ENCODE measurements around the gene FCN1.

FCN1 gene

GRCh38 chr9:134951461-134951860 is 33.7 kb upstream of the FCN1 start:
- DNase-seq: no peak

GRCh38 chr9:134950386-134951210 is 32.9 kb upstream of the FCN1 start:
- DNase-seq: no peak

- DNase-seq: no peak
Observed at GRCh38 chr9:134949681-134950385, 32.1 kb upstream of the FCN1 start.

GRCh38 chr9:134948149-134948548 is 30.4 kb upstream of the FCN1 start:
- no peak for DNase-seq

- DNase-seq: no peak
Observed at GRCh38 chr9:134947265-134947955, 29.7 kb upstream of the FCN1 start.

GRCh38 chr9:134946663-134947062 is 29.0 kb upstream of the FCN1 start:
- no peak for DNase-seq

GRCh38 chr9:134945509-134946275 is 28.0 kb upstream of the FCN1 start:
- DNase-seq: no peak

GRCh38 chr9:134944916-134945315 is 27.2 kb upstream of the FCN1 start:
- DNase-seq: no peak

GRCh38 chr9:134944351-134944802 is 26.7 kb upstream of the FCN1 start:
- no peak for DNase-seq

GRCh38 chr9:134943836-134944235 is 26.1 kb upstream of the FCN1 start:
- DNase-seq: no peak

GRCh38 chr9:134943411-134943810 is 25.7 kb upstream of the FCN1 start:
- no peak for DNase-seq

GRCh38 chr9:134942788-134943184 is 25.1 kb upstream of the FCN1 start:
- no peak for DNase-seq

- no peak for DNase-seq
Observed at GRCh38 chr9:134942011-134942787, 24.5 kb upstream of the FCN1 start.

GRCh38 chr9:134940236-134941208 is 22.8 kb upstream of the FCN1 start:
- DNase-seq: no peak

GRCh38 chr9:134939836-134940235 is 22.1 kb upstream of the FCN1 start:
- no peak for DNase-seq

- no peak for DNase-seq
Observed at GRCh38 chr9:134939080-134939733, 21.5 kb upstream of the FCN1 start.

- no peak for DNase-seq
Observed at GRCh38 chr9:134938346-134939079, 20.8 kb upstream of the FCN1 start.

GRCh38 chr9:134937566-134938345 is 20.0 kb upstream of the FCN1 start:
- no peak for DNase-seq

GRCh38 chr9:134937164-134937555 is 19.4 kb upstream of the FCN1 start:
- DNase-seq: no peak

Data from stimulated activated CD4-positive, alpha-beta T cell treated with anti-CD3 and anti-CD28 coated beads, Interleukin-1b, Interleukin-23, amount 100 ng/mL, for 48 hours (primary cell).